ENCODE measurements around the gene BEND7. TPM values are rescaled to one million over a fixed set of nuclear protein-coding genes. Genes with fewer than 3 reads are reported as not detected.

The BEND7 gene, protein sequence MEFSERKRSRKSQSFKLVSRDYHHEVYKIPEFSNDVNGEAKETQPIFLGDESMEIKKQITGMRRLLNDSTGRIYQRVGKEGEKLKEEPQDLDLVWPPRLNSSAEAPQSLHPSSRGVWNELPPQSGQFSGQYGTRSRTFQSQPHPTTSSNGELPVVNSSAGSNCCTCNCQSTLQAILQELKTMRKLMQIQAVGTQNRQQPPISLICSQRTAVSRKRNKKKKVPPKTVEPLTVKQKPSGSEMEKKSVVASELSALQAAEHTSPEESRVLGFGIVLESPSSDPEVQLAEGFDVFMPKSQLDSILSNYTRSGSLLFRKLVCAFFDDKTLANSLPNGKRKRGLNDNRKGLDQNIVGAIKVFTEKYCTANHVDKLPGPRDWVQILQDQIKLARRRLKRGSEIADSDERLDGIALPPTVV
- total RNA-seq, result 0.66 TPM
- 2.1 TPM for polyA plus RNA-seq
- long read RNA-seq, donor 1, result 0 reads
- long read RNA-seq, donor 2, result 0 reads
- long read RNA-seq, donor 3, result 0 reads
- long read RNA-seq, donor 4, result 0 reads
- long read RNA-seq, donor 5, result 0 reads
- long read RNA-seq, donor 6, result 0 reads
- long read RNA-seq, donor 7, result 0 reads
- long read RNA-seq, donor 8, result 0 reads
- long read RNA-seq, donor 9, result 0 reads
- long read RNA-seq, donor 10, result 0 reads

DNA sequence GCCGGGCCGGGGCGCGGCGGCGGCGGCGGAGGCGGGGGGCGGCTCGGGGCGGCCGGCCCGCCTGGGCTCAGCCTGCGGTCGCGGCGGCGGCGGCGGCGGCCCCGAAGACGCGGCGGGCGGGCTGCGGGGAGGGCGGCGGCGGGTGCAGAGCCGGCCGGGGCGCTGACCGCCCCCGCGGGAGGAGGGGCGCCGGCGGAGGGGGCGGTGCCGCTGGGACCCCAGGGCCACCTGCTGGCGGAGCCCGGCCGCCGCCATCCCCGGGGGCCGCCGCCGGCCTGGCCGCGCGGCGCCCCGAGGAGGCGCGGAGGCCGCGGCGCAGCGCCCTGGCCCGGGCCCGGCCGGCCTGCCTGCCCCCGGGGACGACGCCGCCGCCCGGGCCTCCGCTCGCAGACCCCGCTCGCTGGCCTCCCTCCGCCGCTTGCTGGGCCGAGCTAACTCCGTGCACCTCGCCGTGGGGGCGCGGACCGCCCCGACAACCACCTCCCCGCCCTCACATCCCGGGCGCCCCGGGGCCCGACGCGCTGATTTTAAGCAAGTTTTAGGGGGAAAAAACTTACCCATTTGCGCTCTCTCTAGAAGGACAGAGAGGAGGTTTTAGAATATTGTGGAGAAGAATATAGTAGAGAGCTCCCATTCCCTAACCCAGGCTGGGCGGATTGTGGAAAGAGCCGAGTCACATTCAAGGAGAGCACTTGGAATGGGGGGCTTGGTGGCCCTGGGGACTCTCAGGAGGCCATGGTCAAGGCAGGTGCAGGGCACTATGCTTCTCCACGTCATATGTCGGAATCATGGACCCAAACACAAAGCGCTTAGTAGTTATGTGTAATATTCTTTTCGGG is at the start of gene BEND7:
BEND7 (minus strand) TSS at position 140 of the 839 bp plus-strand sequence. CDS start 481 bp downstream, outside the sequence.
- 4% methylated on average over 98 of the region's 98 CpGs for WGBS
- H3K27ac ChIP-seq (ENCODE audit: low read depth in 1 of 2, low read length in 1 of 2), result no peak within 1 kb of the TSS
- peak in 1 of 9 donors; percentile 5 for DNase-seq (ENCODE audit: low read depth in 6 of 9, low spot score in 9 of 9)
- no peaks in the 10 kb centered on the region for H3K36me3 ChIP-seq (ENCODE audit: control insufficient read depth in 2 of 2, insufficient read depth in 2 of 2, low read length in 1 of 2)
- peak within 1 kb of the TSS in 1 of 2 donors; percentile 52 for H3K4me3 ChIP-seq (ENCODE audit: low read length in 2 of 2)
- H3K27me3 ChIP-seq (ENCODE audit: control insufficient read depth in 2 of 2, insufficient read depth in 1 of 2, low read length in 1 of 2), result peaks cover 51 to 73% of the 10 kb centered on the region in 2 donors
- peaks cover 0 to 4% of the 10 kb centered on the region in 2 donors for H3K4me1 ChIP-seq (ENCODE audit: control insufficient read depth in 2 of 2, insufficient read depth in 2 of 2, low read length in 2 of 2)
- no peaks in the 10 kb centered on the region for H3K9me3 ChIP-seq (ENCODE audit: control insufficient read depth in 2 of 2, insufficient read depth in 1 of 2, low read length in 1 of 2)

DNA sequence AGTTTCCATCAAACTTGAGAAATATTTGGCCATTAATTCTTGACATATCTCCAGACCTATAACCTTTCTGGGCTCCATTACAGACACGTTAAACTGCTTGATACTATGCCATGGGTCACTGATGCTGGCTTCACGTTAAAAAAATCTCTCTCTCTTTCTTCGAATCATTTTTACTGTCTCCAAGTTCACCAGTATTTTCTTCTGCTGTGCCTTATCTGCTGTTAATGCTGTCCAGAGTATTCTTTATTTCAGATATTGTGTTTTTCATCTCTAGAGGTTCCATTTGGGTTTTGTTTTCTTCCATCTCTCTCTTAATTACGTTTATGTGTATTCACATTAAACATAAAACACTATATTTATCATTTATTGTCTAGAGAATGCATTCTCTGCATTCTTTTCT is 45.1 kb upstream of the BEND7 start:
- Histone ChIP-seq H3K36me3 (ENCODE audit: control insufficient read depth in 2 of 2, insufficient read depth in 2 of 2, low read length in 1 of 2) (no peaks in the 10 kb centered on the region), H3K9me3 (ENCODE audit: control insufficient read depth in 2 of 2, insufficient read depth in 1 of 2, low read length in 1 of 2) (no peaks in the 10 kb centered on the region), H3K4me1 (ENCODE audit: control insufficient read depth in 2 of 2, insufficient read depth in 2 of 2, low read length in 2 of 2) (no peaks in the 10 kb centered on the region), H3K4me3 (ENCODE audit: low read length in 2 of 2) (no peak overlapping the region), H3K27me3 (ENCODE audit: control insufficient read depth in 2 of 2, insufficient read depth in 1 of 2, low read length in 1 of 2) (no peaks in the 10 kb centered on the region), H3K27ac (ENCODE audit: low read depth in 1 of 2, low read length in 1 of 2) (no peak overlapping the region)
- 85% methylated on average over 4 of the region's 4 CpGs for WGBS
- DNase-seq (ENCODE audit: low read depth in 6 of 9, low spot score in 9 of 9), result no peak

DNA sequence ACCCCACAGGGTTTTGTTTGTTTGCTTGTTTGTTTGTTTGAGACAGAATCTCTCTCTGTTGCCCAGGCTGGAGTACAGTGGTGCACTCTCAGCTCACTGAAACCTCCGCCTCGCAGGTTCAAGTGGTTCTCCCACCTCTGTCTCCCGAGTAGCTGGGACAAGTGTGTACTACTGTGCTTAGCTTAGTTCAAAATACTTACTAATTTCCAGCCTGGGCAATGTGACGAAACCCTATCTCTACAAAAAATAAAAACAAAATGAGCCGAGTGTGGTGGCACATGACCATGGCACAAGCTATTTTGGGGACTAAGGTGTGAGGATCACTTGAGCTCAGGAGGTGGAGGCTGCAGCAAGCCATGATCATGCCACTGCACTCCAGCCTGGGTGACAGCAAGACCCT is 42.7 kb upstream of the BEND7 start:
- no peak for DNase-seq (ENCODE audit: low read depth in 6 of 9, low spot score in 9 of 9)
- Histone ChIP-seq H3K4me3 (ENCODE audit: low read length in 2 of 2) (no peak overlapping the region), H3K36me3 (ENCODE audit: control insufficient read depth in 2 of 2, insufficient read depth in 2 of 2, low read length in 1 of 2) (no peaks in the 10 kb centered on the region), H3K27me3 (ENCODE audit: control insufficient read depth in 2 of 2, insufficient read depth in 1 of 2, low read length in 1 of 2) (no peaks in the 10 kb centered on the region), H3K27ac (ENCODE audit: low read depth in 1 of 2, low read length in 1 of 2) (no peak overlapping the region), H3K4me1 (ENCODE audit: control insufficient read depth in 2 of 2, insufficient read depth in 2 of 2, low read length in 2 of 2) (no peaks in the 10 kb centered on the region), H3K9me3 (ENCODE audit: control insufficient read depth in 2 of 2, insufficient read depth in 1 of 2, low read length in 1 of 2) (no peaks in the 10 kb centered on the region)
- 77% methylated on average over 5 of the region's 5 CpGs for WGBS

DNA sequence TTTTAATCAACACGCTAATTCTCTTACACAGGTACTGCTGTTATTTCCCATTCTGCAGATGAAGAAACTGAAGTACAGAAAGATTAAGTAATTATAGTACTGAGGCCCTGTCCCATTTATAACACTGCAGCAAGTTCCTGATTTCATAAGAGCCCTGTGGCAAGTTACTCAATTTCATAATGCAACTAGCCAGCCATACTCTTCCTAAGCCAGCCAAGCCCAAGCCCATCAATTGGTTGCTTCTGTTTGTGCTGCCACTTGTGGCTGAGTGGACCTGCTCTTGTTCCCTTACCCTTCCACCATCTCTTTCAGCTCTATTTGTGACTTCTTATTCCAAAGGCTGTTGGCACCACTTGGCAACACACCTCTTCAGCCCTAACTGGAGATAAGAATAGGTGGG is 38.2 kb upstream of the BEND7 start:
- Histone ChIP-seq H3K27me3 (ENCODE audit: control insufficient read depth in 2 of 2, insufficient read depth in 1 of 2, low read length in 1 of 2) (no peaks in the 10 kb centered on the region), H3K27ac (ENCODE audit: low read depth in 1 of 2, low read length in 1 of 2) (no peak overlapping the region), H3K9me3 (ENCODE audit: control insufficient read depth in 2 of 2, insufficient read depth in 1 of 2, low read length in 1 of 2) (no peaks in the 10 kb centered on the region), H3K4me3 (ENCODE audit: low read length in 2 of 2) (no peak overlapping the region), H3K4me1 (ENCODE audit: control insufficient read depth in 2 of 2, insufficient read depth in 2 of 2, low read length in 2 of 2) (no peaks in the 10 kb centered on the region), H3K36me3 (ENCODE audit: control insufficient read depth in 2 of 2, insufficient read depth in 2 of 2, low read length in 1 of 2) (no peaks in the 10 kb centered on the region)
- DNase-seq (ENCODE audit: low read depth in 6 of 9, low spot score in 9 of 9), result no peak
- WGBS, result 62% methylated on average over 1 of the region's 1 CpG

DNA sequence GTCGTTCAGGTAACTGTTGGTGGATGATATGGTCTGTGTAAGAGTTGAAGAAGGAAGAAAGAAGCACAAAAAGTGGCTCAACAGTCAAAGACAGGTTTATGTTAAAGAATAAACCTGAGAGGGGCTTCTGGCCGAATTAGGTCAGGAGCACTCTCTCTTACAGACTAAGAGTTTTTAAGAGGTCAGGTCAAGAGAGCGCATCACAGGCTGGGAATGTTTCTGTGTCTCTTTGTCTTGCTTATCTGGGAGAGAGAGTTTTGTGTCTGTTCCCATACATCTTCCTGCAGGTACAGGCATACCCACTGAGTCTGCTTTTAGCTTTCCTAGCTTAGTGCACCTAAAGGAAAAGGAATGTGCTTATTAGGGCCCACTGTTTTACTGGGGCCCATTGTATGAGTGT is 35.8 kb upstream of the BEND7 start:
- no peaks in the 10 kb centered on the region for H3K36me3 ChIP-seq (ENCODE audit: control insufficient read depth in 2 of 2, insufficient read depth in 2 of 2, low read length in 1 of 2)
- no peak overlapping the region for H3K27ac ChIP-seq (ENCODE audit: low read depth in 1 of 2, low read length in 1 of 2)
- 94% methylated on average over 3 of the region's 3 CpGs for whole genome bisulfite sequencing
- H3K9me3 ChIP-seq (ENCODE audit: control insufficient read depth in 2 of 2, insufficient read depth in 1 of 2, low read length in 1 of 2), result no peaks in the 10 kb centered on the region
- DNase-seq (ENCODE audit: low read depth in 6 of 9, low spot score in 9 of 9), result no peak
- H3K4me3 ChIP-seq (ENCODE audit: low read length in 2 of 2), result no peak overlapping the region
- no peaks in the 10 kb centered on the region for H3K27me3 ChIP-seq (ENCODE audit: control insufficient read depth in 2 of 2, insufficient read depth in 1 of 2, low read length in 1 of 2)
- H3K4me1 ChIP-seq (ENCODE audit: control insufficient read depth in 2 of 2, insufficient read depth in 2 of 2, low read length in 2 of 2), result no peaks in the 10 kb centered on the region

DNA sequence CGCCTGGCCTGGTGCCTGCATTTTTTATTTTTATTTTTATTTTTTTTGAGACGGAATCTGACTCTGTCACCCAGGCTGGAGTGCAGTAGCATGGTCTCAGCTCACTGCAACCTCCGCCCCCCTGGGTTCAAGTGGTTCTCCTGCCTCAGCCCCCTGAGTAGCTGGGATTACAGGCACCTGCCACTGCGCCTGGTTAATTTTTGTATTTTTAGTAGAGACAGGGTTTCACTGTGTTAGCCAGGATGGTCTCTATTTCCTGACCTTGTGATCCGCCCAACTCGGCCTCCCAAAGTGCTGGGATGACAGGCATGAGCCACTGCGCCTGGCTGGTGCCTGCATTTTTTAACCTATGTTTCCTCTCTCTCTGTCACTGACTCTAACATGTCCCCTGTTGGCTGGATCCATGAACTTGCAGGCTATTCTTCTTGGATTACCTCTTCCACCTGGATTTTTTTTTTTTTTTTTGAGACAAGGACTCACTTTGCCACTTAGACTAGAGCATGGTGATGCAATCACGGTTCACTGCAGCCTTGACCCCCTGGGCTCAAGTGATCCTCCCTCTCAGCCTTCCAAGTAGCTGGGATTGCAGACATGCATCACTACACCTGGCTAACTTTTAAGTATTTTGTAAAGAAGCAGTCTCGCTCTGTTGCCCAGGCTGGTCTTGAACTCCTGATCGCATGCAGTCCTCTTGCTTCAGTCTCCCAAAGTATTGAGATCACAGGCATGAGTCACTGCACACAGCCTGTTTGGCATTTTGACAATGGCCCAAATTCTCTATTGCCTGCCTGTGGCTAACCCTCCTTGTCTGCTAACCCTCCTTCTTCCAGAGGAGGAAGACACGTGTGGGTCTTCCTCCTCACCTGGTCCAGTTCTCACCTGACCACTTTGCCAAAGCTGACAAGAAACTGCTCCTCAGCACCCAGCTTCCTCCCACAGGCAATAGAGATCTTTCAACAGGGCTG is 34.9 kb upstream of the BEND7 start:
- DNase-seq (ENCODE audit: low read depth in 6 of 9, low spot score in 9 of 9), result no peak
- Histone ChIP-seq H3K9me3 (ENCODE audit: control insufficient read depth in 2 of 2, insufficient read depth in 1 of 2, low read length in 1 of 2) (no peaks in the 10 kb centered on the region), H3K4me1 (ENCODE audit: control insufficient read depth in 2 of 2, insufficient read depth in 2 of 2, low read length in 2 of 2) (no peaks in the 10 kb centered on the region), H3K27me3 (ENCODE audit: control insufficient read depth in 2 of 2, insufficient read depth in 1 of 2, low read length in 1 of 2) (no peaks in the 10 kb centered on the region), H3K36me3 (ENCODE audit: control insufficient read depth in 2 of 2, insufficient read depth in 2 of 2, low read length in 1 of 2) (no peaks in the 10 kb centered on the region), H3K4me3 (ENCODE audit: low read length in 2 of 2) (no peak overlapping the region), H3K27ac (ENCODE audit: low read depth in 1 of 2, low read length in 1 of 2) (no peak overlapping the region)
- WGBS, result 88% methylated on average over 11 of the region's 11 CpGs

DNA sequence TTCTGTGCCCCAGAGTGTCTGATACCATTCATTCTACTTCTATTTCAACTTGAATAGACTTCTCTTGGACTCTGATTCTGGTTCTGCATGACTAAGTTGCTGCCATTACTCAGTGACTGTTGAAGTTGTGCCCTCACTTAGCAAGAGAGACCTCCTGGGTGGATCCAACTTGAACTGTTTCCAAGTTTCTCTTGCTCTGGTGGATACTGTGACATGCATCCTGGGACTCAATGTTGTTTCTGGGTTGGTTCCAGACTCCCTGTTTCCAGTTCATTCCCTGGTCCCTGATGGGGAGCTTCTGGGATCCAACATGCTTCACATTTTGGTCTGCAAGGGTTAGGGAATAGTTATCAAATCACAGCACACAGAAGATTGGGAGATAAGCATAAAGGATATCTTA is 31.8 kb upstream of the BEND7 start:
- H3K4me1 ChIP-seq (ENCODE audit: control insufficient read depth in 2 of 2, insufficient read depth in 2 of 2, low read length in 2 of 2), result no peaks in the 10 kb centered on the region
- no peak overlapping the region for H3K4me3 ChIP-seq (ENCODE audit: low read length in 2 of 2)
- no peaks in the 10 kb centered on the region for H3K9me3 ChIP-seq (ENCODE audit: control insufficient read depth in 2 of 2, insufficient read depth in 1 of 2, low read length in 1 of 2)
- DNase-seq (ENCODE audit: low read depth in 6 of 9, low spot score in 9 of 9), result no peak
- no peaks in the 10 kb centered on the region for H3K27me3 ChIP-seq (ENCODE audit: control insufficient read depth in 2 of 2, insufficient read depth in 1 of 2, low read length in 1 of 2)
- no peak overlapping the region for H3K27ac ChIP-seq (ENCODE audit: low read depth in 1 of 2, low read length in 1 of 2)
- H3K36me3 ChIP-seq (ENCODE audit: control insufficient read depth in 2 of 2, insufficient read depth in 2 of 2, low read length in 1 of 2), result no peaks in the 10 kb centered on the region

DNA sequence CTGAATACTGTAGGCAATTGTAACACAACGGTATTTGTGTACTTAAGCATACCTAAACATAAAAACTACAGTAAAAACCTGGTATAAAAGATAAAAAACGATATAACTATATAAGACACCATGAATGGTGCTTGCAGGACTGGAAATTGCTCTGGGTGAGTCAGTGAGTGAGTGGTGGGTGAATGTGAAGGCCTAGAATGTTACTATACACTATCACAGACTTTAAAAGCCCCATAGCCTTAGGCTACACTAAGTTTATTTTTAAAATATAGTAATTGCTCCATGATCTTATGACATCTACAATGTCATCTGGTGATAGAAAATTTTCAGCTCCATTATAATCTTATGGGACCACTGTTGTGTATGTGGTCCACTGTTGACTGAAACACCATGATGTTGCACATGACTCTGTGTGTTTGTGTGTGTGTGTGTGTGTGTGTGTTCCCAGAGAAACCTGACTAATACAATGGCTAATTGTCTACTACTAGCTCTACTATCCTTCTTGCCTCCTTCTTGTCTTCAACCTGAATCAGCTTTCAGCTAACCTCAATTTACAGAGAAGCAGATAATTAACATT is 30.4 kb upstream of the BEND7 start:
- Histone ChIP-seq H3K27ac (ENCODE audit: low read depth in 1 of 2, low read length in 1 of 2) (no peak overlapping the region), H3K9me3 (ENCODE audit: control insufficient read depth in 2 of 2, insufficient read depth in 1 of 2, low read length in 1 of 2) (no peaks in the 10 kb centered on the region), H3K4me3 (ENCODE audit: low read length in 2 of 2) (no peak overlapping the region), H3K36me3 (ENCODE audit: control insufficient read depth in 2 of 2, insufficient read depth in 2 of 2, low read length in 1 of 2) (no peaks in the 10 kb centered on the region), H3K27me3 (ENCODE audit: control insufficient read depth in 2 of 2, insufficient read depth in 1 of 2, low read length in 1 of 2) (no peaks in the 10 kb centered on the region), H3K4me1 (ENCODE audit: control insufficient read depth in 2 of 2, insufficient read depth in 2 of 2, low read length in 2 of 2) (no peaks in the 10 kb centered on the region)
- WGBS, result 89% methylated on average over 2 of the region's 2 CpGs
- no peak for DNase-seq (ENCODE audit: low read depth in 6 of 9, low spot score in 9 of 9)
